Kidney epithelial cell (primary cell): ENCODE data around the gene NR3C1. TPM values are rescaled to one million over a fixed set of nuclear protein-coding genes. Genes with fewer than 3 reads are reported as not detected.

Source experiments
- DNase-seq: peaks from one replicate; pipeline ENCODE4 v3.0.0-alpha.2; 2010; ENCODE audit warnings: low read depth
- H3K27me3 ChIP-seq: 2 replicates; pipeline ENCODE4 v1.6.0; 2011; ENCODE audit warnings: low read length; ENCODE audit not compliant: control insufficient read depth, insufficient read depth
- H3K36me3 ChIP-seq: 2 replicates; pipeline ENCODE4 v1.5.1; 2011; ENCODE audit warnings: low read length; ENCODE audit not compliant: control insufficient read depth, insufficient read depth
- H3K4me3 ChIP-seq: 2 replicates; pipeline ENCODE4 v1.5.1; 2011; ENCODE audit warnings: low read depth, mild to moderate bottlenecking, control low read depth, low read length
- CTCF ChIP-seq: IDR thresholded peaks from 2 replicates; pipeline ENCODE4 v1.5.1; 2011; ENCODE audit warnings: mild to moderate bottlenecking, moderate library complexity, low read length, control low read depth, inconsistent platforms; ENCODE audit not compliant: insufficient read depth, poor library complexity, severe bottlenecking
- total RNA-seq: library from RNA; depleted of rRNA; stranded (reverse); fragments of >200 nt; gene quantifications from 2 replicates; pipeline ENCODE4 v1.2.3, GENCODE V29; 2015

The NR3C1 gene
- total RNA-seq, 1 donor from 2014 or later = 18.3 TPM

DNA sequence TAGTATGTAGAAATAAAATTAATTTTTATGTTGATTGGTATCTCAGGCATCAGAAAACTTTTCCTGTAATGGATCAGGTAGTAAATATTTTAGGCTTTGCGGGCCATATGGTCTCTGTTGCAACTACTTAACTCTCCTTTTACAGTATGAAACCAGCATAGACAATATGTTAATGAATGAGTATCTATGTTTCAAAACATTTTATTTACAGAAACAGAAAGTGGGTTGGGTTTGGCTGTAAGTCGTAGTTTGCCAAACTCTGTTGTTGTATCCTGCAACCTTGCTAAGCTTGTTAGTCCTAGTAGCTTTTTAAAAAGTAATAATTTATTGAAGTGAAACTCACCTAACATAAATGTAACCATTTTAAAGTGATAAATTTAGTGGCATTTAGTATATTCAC lies 132.1 kb downstream of the NR3C1 start:
- TF ChIP-seq CTCF = no peak
- Histone ChIP-seq H3K36me3 (no peaks in the 10 kb centered on the region), H3K27me3 (no peaks in the 10 kb centered on the region), H3K4me3 (no peak overlapping the region)
- no peak for DNase-seq

DNA sequence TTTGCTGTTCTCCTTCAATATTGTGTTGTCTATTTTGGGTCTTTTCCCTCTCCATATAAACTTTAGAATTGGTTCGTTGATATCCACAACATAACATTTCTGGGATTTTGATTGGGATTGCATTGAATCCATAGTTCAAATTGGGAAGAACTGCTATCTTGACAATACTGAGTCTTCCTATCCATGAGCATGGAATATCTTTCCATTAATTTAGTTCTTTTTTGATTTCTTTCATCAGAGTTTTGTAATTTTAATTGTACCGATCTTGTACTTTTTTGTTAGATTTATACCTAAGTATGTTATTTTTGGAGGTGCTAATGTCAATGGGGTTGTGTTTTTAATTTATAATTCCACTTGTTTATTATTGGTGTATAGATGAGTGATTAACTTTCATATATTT lies 135.1 kb downstream of the NR3C1 start:
- Histone ChIP-seq H3K36me3 (no peaks in the 10 kb centered on the region), H3K27me3 (no peaks in the 10 kb centered on the region), H3K4me3 (no peak overlapping the region)
- no peak for TF ChIP-seq CTCF
- no peak for DNase-seq

- DNase-seq = no peak
- H3K4me3 ChIP-seq = no peak overlapping the region
- no peaks in the 10 kb centered on the region for H3K27me3 ChIP-seq
- TF ChIP-seq CTCF = no peak
- H3K36me3 ChIP-seq = no peaks in the 10 kb centered on the region
Observed at GRCh38 chr5:143267186-143267585, 136.3 kb downstream of the NR3C1 start.

DNA sequence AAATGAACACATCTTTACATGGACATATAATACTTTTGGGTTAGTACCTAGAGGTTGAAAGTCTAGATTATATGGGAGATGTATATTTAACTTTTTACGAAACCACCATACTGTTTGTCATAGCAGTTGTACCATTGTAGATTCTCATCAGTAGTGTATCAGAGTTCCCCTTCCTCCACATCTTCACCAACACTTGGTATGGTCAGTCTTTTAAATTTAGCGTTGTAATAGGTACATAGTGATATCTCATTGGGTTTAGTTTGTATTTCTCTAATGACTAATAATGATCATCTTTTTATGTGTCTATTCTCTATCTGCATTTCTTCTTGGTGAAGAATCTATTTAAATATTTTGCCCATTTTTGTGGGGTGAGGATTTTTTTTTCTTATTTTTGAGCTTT lies 137.5 kb downstream of the NR3C1 start:
- DNase-seq = no peak
- TF ChIP-seq CTCF = no peak

DNA sequence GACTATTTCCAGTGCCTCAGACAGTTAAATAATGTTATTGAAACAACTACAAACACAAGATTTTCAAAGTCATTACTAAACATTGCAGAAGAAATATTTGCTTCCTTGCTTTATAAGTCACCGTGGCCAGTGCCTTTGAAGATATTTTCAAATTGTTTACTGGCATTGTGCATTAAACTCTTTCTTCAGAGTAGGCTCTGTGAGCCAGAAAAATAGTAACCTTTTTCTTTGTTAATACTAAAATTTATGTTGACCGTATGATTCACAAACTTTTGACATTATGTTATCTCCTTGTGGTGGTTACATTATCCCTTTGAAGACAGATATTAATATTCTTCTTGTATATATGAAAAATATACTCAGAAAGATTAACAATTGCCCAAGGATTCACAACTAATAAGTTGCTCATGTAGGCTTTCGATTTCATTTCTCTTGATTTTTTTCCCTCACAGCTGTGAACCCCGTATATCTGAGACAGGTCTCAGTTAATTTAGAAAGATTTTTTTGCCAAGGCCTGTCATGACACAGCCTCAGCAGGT lies 140.1 kb downstream of the NR3C1 start:
- Histone ChIP-seq H3K4me3 (no peak overlapping the region), H3K27me3 (no peaks in the 10 kb centered on the region), H3K36me3 (no peaks in the 10 kb centered on the region)
- no peak for TF ChIP-seq CTCF
- DNase-seq = no peak

More for the DNA sequence above, 137.5 kb downstream of the NR3C1 start:
- H3K27me3 ChIP-seq = no peaks in the 10 kb centered on the region
- H3K4me3 ChIP-seq = no peak overlapping the region
- H3K36me3 ChIP-seq = no peaks in the 10 kb centered on the region
